Esophagus (tissue), 2 donors: ENCODE results near the gene OBSCN. TPM values are rescaled to one million over a fixed set of nuclear protein-coding genes. Genes with fewer than 3 reads are reported as not detected.

Experiments
- H3K27ac ChIP-seq, 2 donors: one replicate each; pipeline ENCODE4 v1.5.1; 2013; ENCODE audit warnings: low read depth in 2 of 2, mild to moderate bottlenecking in 2 of 2, inconsistent platforms in 1 of 2, low read length in 1 of 2, moderate library complexity in 1 of 2
- H3K27me3 ChIP-seq, 2 donors: one replicate each; pipeline ENCODE4 v1.6.1; 2013; ENCODE audit warnings: low read length in 2 of 2, control low read depth in 1 of 2, mild to moderate bottlenecking in 1 of 2; ENCODE audit not compliant: insufficient read depth in 2 of 2, control insufficient read depth in 1 of 2
- H3K36me3 ChIP-seq, 2 donors: one replicate each; pipeline ENCODE4 v1.6.1; 2013; ENCODE audit warnings: low read length in 1 of 2; ENCODE audit not compliant: control insufficient read depth in 2 of 2, insufficient read depth in 2 of 2
- H3K4me1 ChIP-seq, 2 donors: one replicate each; pipeline ENCODE4 v1.6.1; 2013; ENCODE audit warnings: low read length in 1 of 2; ENCODE audit not compliant: control insufficient read depth in 2 of 2, insufficient read depth in 2 of 2
- H3K4me3 ChIP-seq, 2 donors: one replicate each; pipeline ENCODE4 v1.5.1; 2013; ENCODE audit warnings: low read length in 2 of 2, mild to moderate bottlenecking in 2 of 2, low read depth in 1 of 2, moderate library complexity in 1 of 2
- H3K9me3 ChIP-seq, 2 donors: one replicate each; pipeline ENCODE4 v1.6.1; 2013; ENCODE audit warnings: mild to moderate bottlenecking in 2 of 2, low read depth in 1 of 2, low read length in 1 of 2, moderate library complexity in 1 of 2; ENCODE audit not compliant: control insufficient read depth in 2 of 2, insufficient read depth in 1 of 2
- WGBS, 2 donors: extraction: QIAGEN DNeasy Blood & Tissue Kit; methylation state at CpG; one replicate each; pipeline ENCODE4 v1.1.7; 2013; 5-methylcytosine and 5-hydroxymethylcytosine counted together
- polyA plus RNA-seq, 2 donors: library from polyadenylated mRNA; stranded (reverse); fragments of 200-250 nt; gene quantifications; one replicate each; pipeline ENCODE4 v1.2.3, GENCODE V29; 2013
- donor health status: healthy with polysubstance abuse.
- donor health status: Bipolar disorder and iron deficiency.

Gene OBSCN
- polyA plus RNA-seq, 2 donors: 7.7 to 20.6 TPM

DNA sequence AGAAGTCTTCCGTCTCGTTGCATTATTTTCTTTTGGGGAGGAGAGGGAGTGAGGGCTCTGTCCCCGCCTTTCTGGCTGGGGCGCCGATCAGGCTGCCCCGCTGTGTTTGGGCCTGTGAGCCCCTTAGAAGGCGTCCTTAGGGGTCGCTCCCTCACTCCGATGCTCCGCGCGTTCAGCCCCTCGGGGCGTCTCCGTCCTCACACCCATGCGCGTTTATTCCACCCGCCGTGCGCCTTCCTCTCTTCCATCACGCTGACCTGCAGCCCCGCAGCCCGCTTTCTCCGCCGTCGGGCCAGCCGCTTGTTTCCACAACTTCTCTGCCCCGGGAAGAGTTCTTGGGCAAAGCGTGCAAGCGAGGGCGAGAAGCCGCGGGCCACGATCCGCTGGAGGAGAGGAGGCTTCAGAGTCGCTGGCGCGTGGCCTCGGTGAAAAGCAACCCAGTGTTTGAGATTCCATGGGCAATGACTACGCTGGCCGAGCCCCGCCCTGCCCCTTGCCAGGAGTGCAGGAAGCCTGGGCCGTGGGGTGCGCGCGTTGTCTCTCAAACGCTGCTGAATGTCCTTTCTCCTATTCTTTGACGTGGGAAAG lies 171.1 kb downstream of the OBSCN start:
- Histone ChIP-seq H3K9me3 (peaks cover 0 to 3% of the 10 kb centered on the region in 2 donors), H3K27ac (peak overlapping the region in 1 of 2 donors; percentile 71), H3K27me3 (no peaks in the 10 kb centered on the region), H3K36me3 (no peaks in the 10 kb centered on the region), H3K4me3 (peak overlapping the region; percentile 44 to 46), H3K4me1 (peaks cover 4 to 14% of the 10 kb centered on the region in 2 donors)
- 4 to 6% methylated on average over 45 to 48 of the region's 48 CpGs for WGBS, 2 donors

DNA sequence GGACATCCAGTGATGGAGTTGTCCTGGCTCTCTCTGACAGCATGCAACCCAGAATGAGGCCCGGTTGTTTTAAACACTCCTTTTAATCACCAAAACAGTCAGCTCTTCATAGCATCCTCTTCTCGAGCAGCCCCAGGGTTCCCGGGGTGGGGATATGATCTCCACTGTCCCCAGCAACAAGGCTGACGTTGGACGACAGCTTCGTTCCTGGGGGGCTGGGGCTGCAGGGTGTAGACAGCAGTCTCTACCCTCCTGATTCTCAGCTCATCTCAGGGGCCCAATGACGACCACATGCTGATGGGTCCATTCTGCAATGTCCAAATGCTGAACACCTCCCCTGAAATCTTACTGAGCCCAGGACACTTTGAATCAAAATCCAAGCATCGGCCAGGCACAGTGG lies 171.8 kb downstream of the OBSCN start:
- 81 to 82% methylated on average over 8 of the region's 8 CpGs for WGBS, 2 donors
- H3K4me1 ChIP-seq: peaks cover 2 to 11% of the 10 kb centered on the region in 2 donors
- H3K36me3 ChIP-seq: no peaks in the 10 kb centered on the region
- peaks cover 0 to 3% of the 10 kb centered on the region in 2 donors for H3K9me3 ChIP-seq
- H3K27ac ChIP-seq: no peak overlapping the region
- H3K27me3 ChIP-seq: no peaks in the 10 kb centered on the region
- no peak overlapping the region for H3K4me3 ChIP-seq

DNA sequence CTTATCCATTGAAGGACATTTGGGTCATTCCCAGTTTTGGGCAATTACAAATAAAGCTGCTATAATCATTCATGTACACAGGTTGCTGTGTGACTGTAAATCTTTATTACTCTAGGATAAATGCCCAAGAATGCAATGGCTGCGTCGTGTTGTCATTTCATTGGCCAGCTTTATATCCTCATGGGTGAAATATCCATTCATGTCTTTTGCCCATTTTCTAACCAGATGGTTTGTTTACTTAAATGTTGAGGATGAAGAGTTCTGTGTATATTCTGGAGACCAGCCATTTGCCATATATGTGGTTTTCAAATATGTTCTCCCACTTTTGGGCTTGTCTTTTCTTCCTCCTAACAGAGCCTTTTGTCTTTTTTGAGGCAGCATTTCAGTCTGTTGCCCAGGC lies 173.5 kb downstream of the OBSCN start:
- H3K9me3 ChIP-seq: peaks cover 0 to 2% of the 10 kb centered on the region in 2 donors
- WGBS, 2 donors: 62 to 85% methylated on average over 2 of the region's 2 CpGs
- peaks cover 0 to 6% of the 10 kb centered on the region in 2 donors for H3K4me1 ChIP-seq
- H3K27me3 ChIP-seq: no peaks in the 10 kb centered on the region
- no peak overlapping the region for H3K4me3 ChIP-seq
- no peak overlapping the region for H3K27ac ChIP-seq
- H3K36me3 ChIP-seq: no peaks in the 10 kb centered on the region

DNA sequence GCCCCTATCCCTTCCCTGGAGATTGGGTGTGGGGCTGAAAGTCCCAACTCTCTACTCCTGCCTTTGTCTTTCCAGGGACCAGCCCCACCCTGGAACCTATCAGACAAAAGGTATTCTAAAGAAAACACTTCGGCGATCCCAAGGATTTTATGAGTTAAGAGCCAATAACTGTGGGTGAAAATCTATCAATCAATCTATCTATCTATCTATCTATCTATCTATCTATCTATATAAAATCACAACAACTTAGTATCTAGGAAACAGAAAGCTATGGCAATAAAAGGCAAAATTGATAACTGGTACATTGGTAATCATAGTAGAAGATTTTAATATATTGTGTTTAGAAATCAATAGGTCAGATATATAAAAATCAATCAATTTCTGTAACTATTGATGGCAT lies 175.9 kb downstream of the OBSCN start:
- 63 to 91% methylated on average over 2 of the region's 2 CpGs for WGBS, 2 donors
- Histone ChIP-seq H3K9me3 (no peaks in the 10 kb centered on the region), H3K4me3 (no peak overlapping the region), H3K27ac (no peak overlapping the region), H3K27me3 (no peaks in the 10 kb centered on the region), H3K36me3 (no peaks in the 10 kb centered on the region), H3K4me1 (no peaks in the 10 kb centered on the region)

DNA sequence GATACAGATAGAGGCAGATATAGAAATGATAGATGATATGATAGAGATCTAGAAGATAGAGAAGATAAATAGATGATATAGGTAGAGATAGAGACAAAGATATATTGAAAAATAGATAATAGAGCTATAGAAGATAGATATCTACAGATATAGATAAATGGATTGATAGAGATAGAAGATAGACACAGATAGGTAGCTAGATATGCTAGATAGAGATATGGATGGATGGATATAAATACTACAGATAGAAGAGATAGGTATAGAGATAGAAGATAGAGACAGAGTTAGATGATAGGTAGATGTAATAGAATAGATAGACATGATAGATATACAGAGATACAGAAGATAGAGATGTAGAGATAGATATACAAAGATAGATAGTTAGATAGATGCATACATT lies 177.4 kb downstream of the OBSCN start:
- no peak overlapping the region for H3K27ac ChIP-seq
- H3K4me1 ChIP-seq: no peaks in the 10 kb centered on the region
- H3K36me3 ChIP-seq: no peaks in the 10 kb centered on the region

DNA sequence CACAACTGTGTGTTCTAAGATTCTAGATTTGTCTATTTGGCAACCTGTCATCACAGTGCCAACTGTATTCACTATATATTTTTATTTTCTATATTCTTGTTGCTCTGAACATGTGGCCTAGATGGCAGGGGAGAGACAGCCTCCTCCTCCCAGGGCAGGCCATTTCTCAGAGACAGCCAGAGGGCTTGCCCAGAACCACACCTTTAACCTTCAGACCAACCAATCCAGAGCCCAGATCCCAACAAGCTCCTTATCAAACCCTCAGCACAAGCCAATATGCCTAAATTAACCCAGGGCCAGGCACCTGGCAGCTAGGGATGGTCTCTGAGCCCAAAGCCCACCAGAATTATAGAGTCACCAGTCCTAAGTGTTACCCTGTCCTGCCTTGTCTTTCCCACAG lies 179.5 kb downstream of the OBSCN start:
- no peaks in the 10 kb centered on the region for H3K36me3 ChIP-seq
- no peaks in the 10 kb centered on the region for H3K9me3 ChIP-seq
- no peaks in the 10 kb centered on the region for H3K27me3 ChIP-seq
- no peak overlapping the region for H3K27ac ChIP-seq
- H3K4me3 ChIP-seq: no peak overlapping the region
- no peaks in the 10 kb centered on the region for H3K4me1 ChIP-seq

More for the DNA sequence above, 177.4 kb downstream of the OBSCN start:
- H3K9me3 ChIP-seq: no peaks in the 10 kb centered on the region
- H3K4me3 ChIP-seq: no peak overlapping the region
- no peaks in the 10 kb centered on the region for H3K27me3 ChIP-seq

DNA sequence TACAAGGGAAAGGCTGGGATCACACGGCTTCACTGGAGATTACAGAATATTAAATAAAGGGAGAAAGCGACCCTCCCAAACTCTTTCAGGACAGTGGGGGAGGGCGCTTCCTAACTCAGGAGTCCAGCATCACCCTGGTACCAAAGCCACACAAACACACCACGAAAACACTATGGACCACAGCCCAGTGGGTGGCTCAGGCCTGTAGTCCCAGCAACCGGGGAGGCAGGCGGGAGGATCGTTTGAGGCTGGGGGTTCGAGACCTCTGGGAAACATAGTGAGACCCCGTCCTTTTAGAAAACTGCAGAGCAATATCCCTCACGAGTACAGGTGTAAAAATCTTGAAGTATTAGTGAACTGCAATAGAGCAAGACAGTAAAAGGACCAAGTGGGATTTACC lies 182.8 kb downstream of the OBSCN start:
- H3K4me1 ChIP-seq: peaks cover 0 to 3% of the 10 kb centered on the region in 2 donors
- no peak overlapping the region for H3K27ac ChIP-seq
- 82 to 85% methylated on average over 10 of the region's 10 CpGs for whole genome bisulfite sequencing, 2 donors
- H3K27me3 ChIP-seq: no peaks in the 10 kb centered on the region
- no peak overlapping the region for H3K4me3 ChIP-seq
- H3K36me3 ChIP-seq: peaks cover 0 to 17% of the 10 kb centered on the region in 2 donors
- H3K9me3 ChIP-seq: no peaks in the 10 kb centered on the region

DNA sequence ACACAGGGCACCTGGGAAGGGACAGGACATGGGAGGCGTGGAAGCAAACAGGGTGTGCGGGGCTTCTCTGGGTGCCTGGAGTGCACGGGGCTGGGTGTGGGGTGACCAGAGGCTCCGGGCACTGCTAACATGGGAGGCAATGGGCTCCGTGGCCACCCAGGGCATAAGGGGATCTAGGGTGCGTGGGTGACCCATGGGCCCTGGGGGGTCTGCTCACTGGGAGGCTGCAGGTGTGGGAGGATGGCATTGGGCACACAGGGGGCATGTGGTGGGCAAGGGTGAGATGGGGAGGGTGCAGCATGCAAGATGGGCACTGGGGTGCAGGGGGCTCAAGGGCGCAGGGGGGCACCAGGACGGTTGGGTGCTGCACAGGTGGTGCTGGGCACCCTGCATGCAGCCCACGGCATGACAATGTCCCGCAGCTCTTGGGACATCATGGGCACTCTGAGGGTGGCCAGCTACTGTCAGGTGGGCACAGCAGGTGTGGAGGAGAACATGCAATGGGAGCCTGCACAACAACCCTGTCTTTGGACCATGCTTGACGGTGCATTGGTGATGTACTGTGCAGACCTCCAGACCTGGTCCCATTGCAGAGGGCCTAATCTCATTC lies 183.7 kb downstream of the OBSCN start:
- WGBS, 2 donors: 90 to 91% methylated on average over 11 of the region's 11 CpGs
- no peaks in the 10 kb centered on the region for H3K27me3 ChIP-seq
- peaks cover 0 to 3% of the 10 kb centered on the region in 2 donors for H3K4me1 ChIP-seq

DNA sequence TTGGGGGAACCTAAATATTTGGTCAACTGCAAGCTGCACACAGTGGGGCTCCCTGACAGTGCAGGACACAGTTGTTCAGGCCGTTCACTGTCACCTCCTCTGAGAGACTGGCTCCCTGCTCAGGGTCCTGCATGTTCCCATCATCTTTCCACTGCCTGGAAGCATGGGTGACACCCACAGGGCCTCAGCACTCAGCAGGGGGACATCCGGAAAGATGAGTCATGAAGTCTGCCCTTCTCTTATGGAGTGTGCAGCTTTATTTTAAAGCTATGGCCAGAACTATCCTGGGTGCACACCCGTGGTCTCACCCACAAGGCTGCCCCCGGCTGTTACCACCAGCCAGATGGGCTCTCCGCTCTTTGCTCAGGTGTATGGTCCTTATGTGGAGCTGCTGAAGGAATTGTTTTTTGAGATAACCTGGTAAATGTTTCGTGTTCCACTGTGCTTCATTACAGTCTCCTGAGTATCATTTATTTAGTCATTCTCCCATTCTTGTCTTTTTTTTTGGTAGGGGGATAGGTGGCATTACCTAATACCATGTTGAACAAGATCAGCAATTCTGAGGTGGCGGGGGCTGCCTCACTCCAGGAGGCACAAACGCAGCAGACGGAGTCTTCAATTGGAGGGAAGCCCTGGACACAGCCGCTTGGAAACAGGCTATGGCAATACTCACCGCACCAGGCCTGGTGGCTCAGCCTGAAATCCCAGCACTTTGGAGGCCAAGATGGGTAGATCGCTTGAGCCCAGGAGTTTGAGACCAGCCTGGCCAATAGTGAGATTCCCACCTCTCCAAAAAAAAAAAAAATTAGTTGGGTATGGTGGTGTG lies 184.5 kb downstream of the OBSCN start:
- Histone ChIP-seq H3K9me3 (no peaks in the 10 kb centered on the region), H3K27me3 (no peaks in the 10 kb centered on the region), H3K36me3 (peaks cover 12 to 32% of the 10 kb centered on the region in 2 donors), H3K27ac (no peak overlapping the region), H3K4me3 (no peak overlapping the region), H3K4me1 (peaks cover 0 to 3% of the 10 kb centered on the region in 2 donors)
- WGBS, 2 donors: 91 to 94% methylated on average over 12 of the region's 12 CpGs

More for the DNA sequence above, 183.7 kb downstream of the OBSCN start:
- Histone ChIP-seq H3K9me3 (no peaks in the 10 kb centered on the region), H3K36me3 (peaks cover 6 to 25% of the 10 kb centered on the region in 2 donors), H3K4me3 (no peak overlapping the region), H3K27ac (no peak overlapping the region)
